HG03135 (cell line): ENCODE results near the gene POMC.
"Not testable (repeated sequence)": the region's sequence is repeated elsewhere in the genome, so short reads cannot be mapped to it uniquely, and the experiment has no call there.

ENCODE experiments used
- ATAC-seq: cut with Tn5 transposase; IDR thresholded peaks from one replicate; pipeline ENCODE4 v1.9.1; 2021; ENCODE audit warnings: mild to moderate bottlenecking, moderate library complexity; ENCODE audit not compliant: unreplicated experiment

POMC gene

GRCh38 chr2:25168256-25169072, at the start of gene POMC:
TSS of gene POMC (minus strand) at chr2:25168580. CDS start at chr2:25164772, 3,808 bp downstream.
- no peak for ATAC-seq

- no peak for ATAC-seq
Measured at GRCh38 chr2:25218100-25218499, 49.7 kb upstream of the POMC start.

GRCh38 chr2:25215948-25216679, 47.7 kb upstream of the POMC start:
- ATAC-seq: peak; percentile 61

GRCh38 chr2:25215232-25215631, 46.9 kb upstream of the POMC start:
- no peak for ATAC-seq

- no peak for ATAC-seq
Measured at GRCh38 chr2:25213229-25213628, 44.8 kb upstream of the POMC start.

GRCh38 chr2:25210923-25211322, 42.5 kb upstream of the POMC start:
- not testable (repeated sequence) for ATAC-seq

- ATAC-seq: no peak
Measured at GRCh38 chr2:25207078-25207545, 38.7 kb upstream of the POMC start.

GRCh38 chr2:25204190-25204838, 35.9 kb upstream of the POMC start:
- no peak for ATAC-seq

- ATAC-seq: no peak
Measured at GRCh38 chr2:25202275-25202674, 33.9 kb upstream of the POMC start.

- ATAC-seq: no peak
Measured at GRCh38 chr2:25201794-25202193, 33.4 kb upstream of the POMC start.

GRCh38 chr2:25201265-25201664, 32.9 kb upstream of the POMC start:
- no peak for ATAC-seq

GRCh38 chr2:25198576-25198975, 30.2 kb upstream of the POMC start:
- no peak for ATAC-seq

- ATAC-seq: no peak
Measured at GRCh38 chr2:25198209-25198525, 29.8 kb upstream of the POMC start.

- ATAC-seq: no peak
Measured at GRCh38 chr2:25197336-25198208, 29.2 kb upstream of the POMC start.

GRCh38 chr2:25194576-25195122, 26.3 kb upstream of the POMC start:
- ATAC-seq: no peak

GRCh38 chr2:25190536-25190935, 22.2 kb upstream of the POMC start:
- no peak for ATAC-seq

GRCh38 chr2:25188405-25188804, 20.0 kb upstream of the POMC start:
- ATAC-seq: no peak

- ATAC-seq: no peak
Measured at GRCh38 chr2:25187729-25188350, 19.5 kb upstream of the POMC start.

GRCh38 chr2:25184254-25184653, 15.9 kb upstream of the POMC start:
- no peak for ATAC-seq

- ATAC-seq: no peak
Measured at GRCh38 chr2:25178976-25179375, 10.6 kb upstream of the POMC start.
